H9 (cell line): ENCODE data around the gene AMELX. TPM values are rescaled to one million over a fixed set of nuclear protein-coding genes. Genes with fewer than 3 reads are reported as not detected.

Source experiments
- DNase-seq: peaks from one replicate; pipeline ENCODE4 v3.0.0-alpha.2; 2017
- H2AFZ ChIP-seq: one replicate; pipeline ENCODE4 v1.6.1; 2013; ENCODE audit warnings: mild to moderate bottlenecking, low read length, control low read depth, moderate library complexity
- H2AK5ac ChIP-seq: 2 replicates; pipeline ENCODE4 v1.6.1; 2013; ENCODE audit warnings: low read length, control low read depth, mixed read lengths; ENCODE audit not compliant: insufficient read length
- H2BK120ac ChIP-seq: one replicate; pipeline ENCODE4 v1.6.1; 2013; ENCODE audit warnings: low read depth, mild to moderate bottlenecking, low read length, control low read depth, inconsistent platforms; ENCODE audit not compliant: poor library complexity, severe bottlenecking
- H2BK12ac ChIP-seq: 2 replicates; pipeline ENCODE4 v1.6.1; 2013; ENCODE audit warnings: low read length, control low read depth, mixed read lengths, low read depth; ENCODE audit not compliant: insufficient read length
- H2BK15ac ChIP-seq: 2 replicates; pipeline ENCODE4 v1.6.1; 2013; ENCODE audit warnings: low read depth, low read length, control low read depth
- H2BK20ac ChIP-seq: one replicate; pipeline ENCODE4 v1.6.1; 2013; ENCODE audit warnings: low read depth, mild to moderate bottlenecking, low read length, control low read depth, inconsistent platforms; ENCODE audit not compliant: poor library complexity, severe bottlenecking
- H2BK5ac ChIP-seq: 2 replicates; pipeline ENCODE4 v1.6.1; 2013; ENCODE audit warnings: low read length, control low read depth, mixed read lengths; ENCODE audit not compliant: insufficient read length
- H3K14ac ChIP-seq: 2 replicates; pipeline ENCODE4 v1.6.1; 2013; ENCODE audit warnings: low read length, control low read depth; ENCODE audit not compliant: insufficient read depth
- H3K18ac ChIP-seq: 2 replicates; pipeline ENCODE4 v1.6.1; 2013; ENCODE audit warnings: low read depth, mild to moderate bottlenecking, mixed read lengths, low read length, control low read depth; ENCODE audit not compliant: insufficient read length
- H3K23ac ChIP-seq: 2 replicates; pipeline ENCODE4 v1.6.1; 2013; ENCODE audit warnings: low read length, control low read depth, mixed read lengths, low read depth; ENCODE audit not compliant: insufficient read length
- H3K23me2 ChIP-seq: 2 replicates; pipeline ENCODE4 v1.6.1; 2013; ENCODE audit warnings: low read depth, mild to moderate bottlenecking, mixed read lengths, low read length, control low read depth; ENCODE audit not compliant: insufficient read length, poor library complexity, severe bottlenecking
- H3K27ac ChIP-seq: 2 replicates; pipeline ENCODE4 v1.5.1; 2013; ENCODE audit warnings: low read length, control low read depth, mixed read lengths, low read depth; ENCODE audit not compliant: insufficient read length
- H3K27me3 ChIP-seq: 2 replicates; pipeline ENCODE4 v1.6.1; 2013; ENCODE audit warnings: low read length, control low read depth, inconsistent platforms; ENCODE audit not compliant: insufficient read depth
- H3K4ac ChIP-seq: 2 replicates; pipeline ENCODE4 v1.6.1; 2013; ENCODE audit warnings: low read depth, mild to moderate bottlenecking, control low read depth, inconsistent platforms, low read length, moderate library complexity
- H3K4me1 ChIP-seq: 2 replicates; pipeline ENCODE4 v1.6.1; 2013; ENCODE audit warnings: low read length, control low read depth, inconsistent platforms; ENCODE audit not compliant: insufficient read depth
- H3K4me2 ChIP-seq: 2 replicates; pipeline ENCODE4 v1.6.1; 2013; ENCODE audit warnings: low read length, control low read depth, mixed read lengths; ENCODE audit not compliant: insufficient read length, insufficient read depth
- H3K56ac ChIP-seq: 2 replicates; pipeline ENCODE4 v1.6.1; 2013; ENCODE audit warnings: low read depth, mild to moderate bottlenecking, mixed read lengths, low read length, control low read depth; ENCODE audit not compliant: insufficient read length
- H3K79me1 ChIP-seq: 2 replicates; pipeline ENCODE4 v1.6.1; 2013; ENCODE audit warnings: low read depth, mild to moderate bottlenecking, moderate library complexity, low read length, control low read depth, inconsistent platforms; ENCODE audit not compliant: insufficient read depth, poor library complexity, severe bottlenecking
- H3K79me2 ChIP-seq: 2 replicates; pipeline ENCODE4 v1.6.1; 2013; ENCODE audit warnings: low read length, control low read depth, inconsistent platforms; ENCODE audit not compliant: insufficient read depth
- H3K9ac ChIP-seq: 2 replicates; pipeline ENCODE4 v1.6.1; 2013; ENCODE audit warnings: low read length, control low read depth, mixed read lengths; ENCODE audit not compliant: insufficient read length; ENCODE audit errors: extremely low read depth
- H3K9me3 ChIP-seq: one replicate; pipeline ENCODE4 v1.6.1; 2013; ENCODE audit warnings: low read depth, low read length, inconsistent platforms; ENCODE audit not compliant: control insufficient read depth
- H3T11ph ChIP-seq: one replicate; pipeline ENCODE4 v1.6.1; 2013; ENCODE audit warnings: mild to moderate bottlenecking, low read length, control low read depth, inconsistent platforms
- H4K20me1 ChIP-seq: one replicate; pipeline ENCODE4 v1.6.1; 2013; ENCODE audit not compliant: control insufficient read depth, insufficient read length, insufficient read depth
- H4K5ac ChIP-seq: 2 replicates; pipeline ENCODE4 v1.6.1; 2013; ENCODE audit warnings: low read depth, mild to moderate bottlenecking, mixed read lengths, low read length, control low read depth; ENCODE audit not compliant: insufficient read length
- H4K8ac ChIP-seq: replicated peaks from 2 replicates; pipeline ENCODE4 v1.6.1; 2013; ENCODE audit warnings: low read length, control low read depth, mixed read lengths, low read depth; ENCODE audit not compliant: insufficient read length
- H4K91ac ChIP-seq: 2 replicates; pipeline ENCODE4 v1.6.1; 2013; ENCODE audit warnings: low read depth, mild to moderate bottlenecking, moderate library complexity, mixed read lengths, low read length, control low read depth; ENCODE audit not compliant: insufficient read length
- H3K27ac Mint-ChIP-seq, 3 experiments: 2 replicates in 2 of 3; 3 replicates in 1 of 3; pipeline ENCODE4 v1.8.0; 2020 to 2021; ENCODE audit warnings: mixed read lengths in 3 of 3, mild to moderate bottlenecking in 1 of 3, moderate library complexity in 1 of 3
- H3K27me3 Mint-ChIP-seq: 2 replicates; pipeline ENCODE4 v1.8.0; 2021; ENCODE audit warnings: low read depth, mild to moderate bottlenecking, moderate library complexity, mixed read lengths
- H3K36me3 Mint-ChIP-seq, 3 experiments: 2 replicates in 2 of 3; 3 replicates in 1 of 3; pipeline ENCODE4 v1.8.0; 2020 to 2021; ENCODE audit warnings: low read depth in 3 of 3, mixed read lengths in 3 of 3; ENCODE audit not compliant: insufficient read depth in 1 of 3
- H3K4me1 Mint-ChIP-seq, 2 experiments: 2 replicates each; pipeline ENCODE4 v1.8.0; 2020; ENCODE audit warnings: mixed read lengths in 2 of 2
- H3K4me3 Mint-ChIP-seq, 2 experiments: 2 replicates in 1 of 2; 3 replicates in 1 of 2; pipeline ENCODE4 v1.8.0; 2020 to 2021; ENCODE audit warnings: mild to moderate bottlenecking in 2 of 2, mixed read lengths in 2 of 2, moderate library complexity in 1 of 2
- H3K9me3 Mint-ChIP-seq, 2 experiments: 2 replicates in 1 of 2; 3 replicates in 1 of 2; pipeline ENCODE4 v1.8.0; 2020; ENCODE audit warnings: mild to moderate bottlenecking in 2 of 2, mixed read lengths in 2 of 2, moderate library complexity in 1 of 2
- WGBS: extraction: QIAGEN DNeasy Blood & Tissue Kit; methylation state at CpG from one replicate; pipeline ENCODE4 v1.1.7; 2013; ENCODE audit warnings: missing lambda C conversion rate, low lambda C conversion rate, mixed read lengths; ENCODE audit not compliant: insufficient read length; ENCODE audit errors: extremely low coverage; 5-methylcytosine and 5-hydroxymethylcytosine counted together
- total RNA-seq: library from RNA; stranded (reverse); gene quantifications from 2 replicates; pipeline ENCODE4 v1.2.1, GENCODE V29; 2021
- TF ChIP-seq, protein P1 (sequence below): fragments of 200-600 bp; sonication (generic); conservative IDR thresholded peaks from 3 replicates; pipeline ENCODE4 v1.8.0; 2021; ENCODE audit warnings: antibody characterized with exemption, mild to moderate bottlenecking

Gene AMELX
- total RNA-seq, 1 experiment from 2014 or later, result not detected

- H3K27me3 Mint-ChIP-seq, result no peaks in the 10 kb centered on the region; the same call in 1 of the 2 replicates
- Histone ChIP-seq H3T11ph (no peak overlapping the region), H3K9me3 (no peaks in the 10 kb centered on the region), H3K4me2 (no peak overlapping the region), H3K18ac (no peak overlapping the region), H3K27me3 (no peaks in the 10 kb centered on the region), H2BK15ac (no peak overlapping the region), H3K79me2 (no peaks in the 10 kb centered on the region), H4K5ac (no peak overlapping the region), H3K23me2 (no peaks in the 10 kb centered on the region), H3K79me1 (no peaks in the 10 kb centered on the region), H2BK20ac (no peak overlapping the region), H2AFZ (no peak overlapping the region), H3K4ac (no peak overlapping the region), H3K9ac (no peak overlapping the region), H4K20me1 (no peaks in the 10 kb centered on the region), H2BK12ac (no peak overlapping the region), H3K56ac (no peak overlapping the region), H3K27ac (no peak overlapping the region), H4K8ac (no peak overlapping the region), H4K91ac (no peak overlapping the region), H3K23ac (no peak overlapping the region), H2AK5ac (no peak overlapping the region), H3K14ac (no peak overlapping the region), H2BK120ac (no peak overlapping the region), H3K4me1 (no peaks in the 10 kb centered on the region), H2BK5ac (no peak overlapping the region)
- peaks cover 0 to 2% (median 2%) of the 10 kb centered on the region in 3 experiments; a peak in 2 of 7 replicates for H3K36me3 Mint-ChIP-seq
- H3K27ac Mint-ChIP-seq, result no peak overlapping the region
- no CpG with 5 or more reads among the region's 5 CpGs for WGBS
- TF ChIP-seq, protein P1, sequence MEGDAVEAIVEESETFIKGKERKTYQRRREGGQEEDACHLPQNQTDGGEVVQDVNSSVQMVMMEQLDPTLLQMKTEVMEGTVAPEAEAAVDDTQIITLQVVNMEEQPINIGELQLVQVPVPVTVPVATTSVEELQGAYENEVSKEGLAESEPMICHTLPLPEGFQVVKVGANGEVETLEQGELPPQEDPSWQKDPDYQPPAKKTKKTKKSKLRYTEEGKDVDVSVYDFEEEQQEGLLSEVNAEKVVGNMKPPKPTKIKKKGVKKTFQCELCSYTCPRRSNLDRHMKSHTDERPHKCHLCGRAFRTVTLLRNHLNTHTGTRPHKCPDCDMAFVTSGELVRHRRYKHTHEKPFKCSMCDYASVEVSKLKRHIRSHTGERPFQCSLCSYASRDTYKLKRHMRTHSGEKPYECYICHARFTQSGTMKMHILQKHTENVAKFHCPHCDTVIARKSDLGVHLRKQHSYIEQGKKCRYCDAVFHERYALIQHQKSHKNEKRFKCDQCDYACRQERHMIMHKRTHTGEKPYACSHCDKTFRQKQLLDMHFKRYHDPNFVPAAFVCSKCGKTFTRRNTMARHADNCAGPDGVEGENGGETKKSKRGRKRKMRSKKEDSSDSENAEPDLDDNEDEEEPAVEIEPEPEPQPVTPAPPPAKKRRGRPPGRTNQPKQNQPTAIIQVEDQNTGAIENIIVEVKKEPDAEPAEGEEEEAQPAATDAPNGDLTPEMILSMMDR, result no peak
- no peak overlapping the region for H3K4me3 Mint-ChIP-seq
- H3K4me1 Mint-ChIP-seq, result peaks cover 12 to 14% of the 10 kb centered on the region in 2 experiments
- DNase-seq, result no peak
- peaks cover 56 to 59% of the 10 kb centered on the region in 2 experiments for H3K9me3 Mint-ChIP-seq
Measured at GRCh38 chrX:11309220-11309619, 16.0 kb downstream of the AMELX start.
